Measurements from ENCODE around the gene GLIPR2. TPM values are rescaled to one million over a fixed set of nuclear protein-coding genes. Genes with fewer than 3 reads are reported as not detected.
"Not testable (repeated sequence)": the region's sequence is repeated elsewhere in the genome, so short reads cannot be mapped to it uniquely, and the experiment has no call there.

Gene GLIPR2
- polyA plus RNA-seq, 12 donors, result 85.2 to 231 (median 113) TPM; not detected in 1

GRCh38 chr9:36118706-36119105 lies 17.8 kb upstream of the GLIPR2 start:
- no peak for DNase-seq

- DNase-seq, result no peak
Observed at GRCh38 chr9:36119476-36119875, 17.1 kb upstream of the GLIPR2 start.

- no peak for DNase-seq
Observed at GRCh38 chr9:36120705-36121104, 15.8 kb upstream of the GLIPR2 start.

GRCh38 chr9:36121971-36122370 lies 14.6 kb upstream of the GLIPR2 start:
- DNase-seq, result no peak

- no peak for DNase-seq
Observed at GRCh38 chr9:36123515-36123914, 13.0 kb upstream of the GLIPR2 start.

GRCh38 chr9:36125062-36125855 lies 11.3 kb upstream of the GLIPR2 start:
- DNase-seq, result no peak

GRCh38 chr9:36126016-36126730 lies 10.4 kb upstream of the GLIPR2 start:
- DNase-seq, result no peak

GRCh38 chr9:36127652-36128244 lies 8.8 kb upstream of the GLIPR2 start:
- DNase-seq, result no peak

GRCh38 chr9:36128349-36128748 lies 8.2 kb upstream of the GLIPR2 start:
- DNase-seq, result no peak

- DNase-seq, result no peak
Observed at GRCh38 chr9:36129139-36129538, 7.4 kb upstream of the GLIPR2 start.

- not testable (repeated sequence) for DNase-seq
Observed at GRCh38 chr9:36131666-36132065, 4.9 kb upstream of the GLIPR2 start.

- no peak for DNase-seq
Observed at GRCh38 chr9:36132086-36132485, 4.4 kb upstream of the GLIPR2 start.

- no peak for DNase-seq
Observed at GRCh38 chr9:36134761-36135505, 1.6 kb upstream of the GLIPR2 start.

- no peak for DNase-seq
Observed at GRCh38 chr9:36135741-36136271, 727 bp upstream of the GLIPR2 start.

GRCh38 chr9:36136894-36137391 lies 410 bp downstream of the GLIPR2 start:
- DNase-seq, result no peak

GRCh38 chr9:36137392-36138004 lies 965 bp downstream of the GLIPR2 start:
- DNase-seq, result no peak

GRCh38 chr9:36138496-36138895 lies 2.0 kb downstream of the GLIPR2 start:
- no peak for DNase-seq

- no peak for DNase-seq
Observed at GRCh38 chr9:36138901-36139300, 2.4 kb downstream of the GLIPR2 start.

- DNase-seq, result no peak
Observed at GRCh38 chr9:36140086-36141084, 3.9 kb downstream of the GLIPR2 start.

GRCh38 chr9:36141288-36141687 lies 4.8 kb downstream of the GLIPR2 start:
- no peak for DNase-seq
